ENCODE results near the gene ARF1. TPM values are rescaled to one million over a fixed set of nuclear protein-coding genes. Genes with fewer than 3 reads are reported as not detected.
"Not testable (repeated sequence)": the region's sequence is repeated elsewhere in the genome, so short reads cannot be mapped to it uniquely, and the experiment has no call there.

Gene ARF1
- total RNA-seq, 1 donor from 2014 or later = 292 TPM

GRCh38 chr1:228101994-228102790, 19.7 kb downstream of the ARF1 start:
- DNase-seq (ENCODE audit: low read depth in 2 of 2) = peak; percentile 60 to 63

- DNase-seq (ENCODE audit: low read depth in 2 of 2) = peak; percentile 94 to 96
These were observed 20.5 kb downstream of the ARF1 start, which contains the start of gene C1orf35 for GRCh38 chr1:228102791-228103620. TSS of gene C1orf35 (minus strand) at chr1:228103325. CDS start at chr1:228103227, 98 bp downstream.

- DNase-seq (ENCODE audit: low read depth in 2 of 2) = no peak
These were observed 22.2 kb downstream of the ARF1 start for GRCh38 chr1:228104526-228105269.

GRCh38 chr1:228105270-228105995, 22.9 kb downstream of the ARF1 start:
- DNase-seq (ENCODE audit: low read depth in 2 of 2) = no peak

GRCh38 chr1:228105996-228106799, 23.7 kb downstream of the ARF1 start:
- DNase-seq (ENCODE audit: low read depth in 2 of 2) = no peak

GRCh38 chr1:228106800-228107054, 24.2 kb downstream of the ARF1 start:
- no peak for DNase-seq (ENCODE audit: low read depth in 2 of 2)

- DNase-seq (ENCODE audit: low read depth in 2 of 2) = no peak
These were observed 25.1 kb downstream of the ARF1 start for GRCh38 chr1:228107636-228108035.

- no peak for DNase-seq (ENCODE audit: low read depth in 2 of 2)
These were observed 25.7 kb downstream of the ARF1 start for GRCh38 chr1:228108055-228108690.

GRCh38 chr1:228108742-228109072, 26.2 kb downstream of the ARF1 start:
- DNase-seq (ENCODE audit: low read depth in 2 of 2) = no peak

- DNase-seq (ENCODE audit: low read depth in 2 of 2) = peak; percentile 97 to 98
These were observed 26.8 kb downstream of the ARF1 start, which contains the start of gene MRPL55 for GRCh38 chr1:228109073-228109961. TSS of gene MRPL55 (minus strand) at chr1:228109299. CDS start at chr1:228108260, 1,039 bp downstream.

GRCh38 chr1:228109962-228110488, 27.5 kb downstream of the ARF1 start:
- DNase-seq (ENCODE audit: low read depth in 2 of 2) = peak; percentile 36 to 83

- no peak for DNase-seq (ENCODE audit: low read depth in 2 of 2)
These were observed 28.0 kb downstream of the ARF1 start for GRCh38 chr1:228110556-228110955.

GRCh38 chr1:228111315-228111714, 28.8 kb downstream of the ARF1 start:
- not testable (repeated sequence) for DNase-seq (ENCODE audit: low read depth in 2 of 2)

GRCh38 chr1:228112167-228112566, 29.7 kb downstream of the ARF1 start:
- DNase-seq (ENCODE audit: low read depth in 2 of 2) = no peak

- no peak for DNase-seq (ENCODE audit: low read depth in 2 of 2)
These were observed 30.1 kb downstream of the ARF1 start for GRCh38 chr1:228112617-228113016.

GRCh38 chr1:228114827-228115226, 32.3 kb downstream of the ARF1 start:
- DNase-seq (ENCODE audit: low read depth in 2 of 2) = no peak

GRCh38 chr1:228117335-228117734, 34.8 kb downstream of the ARF1 start:
- DNase-seq (ENCODE audit: low read depth in 2 of 2) = no peak

GRCh38 chr1:228118040-228118439, 35.5 kb downstream of the ARF1 start:
- no peak for DNase-seq (ENCODE audit: low read depth in 2 of 2)

GRCh38 chr1:228120351-228120750, 37.8 kb downstream of the ARF1 start:
- DNase-seq (ENCODE audit: low read depth in 2 of 2) = no peak
